Adipose tissue (tissue), 3 donors: Measurements from ENCODE around the gene PXDN. TPM values are rescaled to one million over a fixed set of nuclear protein-coding genes. Genes with fewer than 3 reads are reported as not detected.
"Not testable (repeated sequence)": the region's sequence is repeated elsewhere in the genome, so short reads cannot be mapped to it uniquely, and the experiment has no call there.

Experiments used
- H3K27ac ChIP-seq: one replicate; pipeline ENCODE4 v1.5.1; 2013; ENCODE audit warnings: low read depth, low read length
- WGBS, 3 donors: extraction: QIAGEN DNeasy Blood & Tissue Kit; methylation state at CpG; one replicate each; pipeline ENCODE4 v1.1.7; 2013; 5-methylcytosine and 5-hydroxymethylcytosine counted together
- polyA plus RNA-seq, 3 donors: library from polyadenylated mRNA; stranded (reverse); fragments of 200-250 nt; gene quantifications; one replicate each; pipeline ENCODE4 v1.2.3, GENCODE V29; 2013
- donor health status: healthy with polysubstance abuse.
- donor health status: Bipolar disorder and iron deficiency.
- donor health status: healthy.

Gene PXDN
- polyA plus RNA-seq, 3 donors, result 10.2 to 132 (median 17.7) TPM

- not testable (repeated sequence) for H3K27ac ChIP-seq
- 56 to 68% (median 59%) methylated on average over 3 of the region's 3 CpGs for WGBS, 3 donors
Observed at GRCh38 chr2:1621976-1622375, 122.3 kb downstream of the PXDN start.

GRCh38 chr2:1621501-1621900, 122.8 kb downstream of the PXDN start:
- H3K27ac ChIP-seq, result no peak overlapping the region
- 92 to 95% (median 94%) methylated on average over 13 of the region's 13 CpGs for WGBS, 3 donors

GRCh38 chr2:1621041-1621440, 123.3 kb downstream of the PXDN start:
- H3K27ac ChIP-seq, result no peak overlapping the region
- 71 to 87% (median 87%) methylated on average over 11 of the region's 11 CpGs for WGBS, 3 donors

- 69 to 91% (median 88%) methylated on average over 11 of the region's 11 CpGs for WGBS, 3 donors
- no peak overlapping the region for H3K27ac ChIP-seq
Observed at GRCh38 chr2:1620081-1620480, 124.2 kb downstream of the PXDN start.

- 67 to 86% (median 80%) methylated on average over 9 to 10 of the region's 10 CpGs for WGBS, 3 donors
- no peak overlapping the region for H3K27ac ChIP-seq
Observed at GRCh38 chr2:1619556-1619955, 124.8 kb downstream of the PXDN start.

GRCh38 chr2:1618974-1619373, 125.3 kb downstream of the PXDN start:
- H3K27ac ChIP-seq, result no peak overlapping the region
- 74 to 92% (median 92%) methylated on average over 1 to 3 of the region's 3 CpGs for WGBS, 3 donors

GRCh38 chr2:1618191-1618961, 125.9 kb downstream of the PXDN start:
- no peak overlapping the region for H3K27ac ChIP-seq

GRCh38 chr2:1617425-1618021, 126.8 kb downstream of the PXDN start:
- 76 to 87% (median 83%) methylated on average over 11 of the region's 11 CpGs for WGBS, 3 donors
- no peak overlapping the region for H3K27ac ChIP-seq

More at GRCh38 chr2:1618191-1618961, 125.9 kb downstream of the PXDN start:
- 76 to 92% (median 89%) methylated on average over 20 of the region's 20 CpGs for WGBS, 3 donors

GRCh38 chr2:1614564-1614963, 129.8 kb downstream of the PXDN start:
- H3K27ac ChIP-seq, result no peak overlapping the region
- 57 to 71% (median 67%) methylated on average over 10 of the region's 10 CpGs for WGBS, 3 donors

GRCh38 chr2:1613731-1614354, 130.5 kb downstream of the PXDN start:
- H3K27ac ChIP-seq, result no peak overlapping the region
- WGBS, 3 donors, result 70 to 73% (median 72%) methylated on average over 7 of the region's 7 CpGs

GRCh38 chr2:1613078-1613445, 131.3 kb downstream of the PXDN start:
- WGBS, 3 donors, result 84 to 96% (median 95%) methylated on average over 9 of the region's 9 CpGs
- no peak overlapping the region for H3K27ac ChIP-seq

GRCh38 chr2:1612391-1613077, 131.8 kb downstream of the PXDN start:
- 75 to 91% (median 91%) methylated on average over 6 of the region's 6 CpGs for WGBS, 3 donors
- no peak overlapping the region for H3K27ac ChIP-seq

- 78 to 88% (median 84%) methylated on average over 7 to 8 of the region's 8 CpGs for WGBS, 3 donors
- H3K27ac ChIP-seq, result no peak overlapping the region
Observed at GRCh38 chr2:1611886-1612285, 132.4 kb downstream of the PXDN start.

- 87 to 94% (median 90%) methylated on average over 18 of the region's 18 CpGs for WGBS, 3 donors
- H3K27ac ChIP-seq, result no peak overlapping the region
Observed at GRCh38 chr2:1610096-1610485, 134.2 kb downstream of the PXDN start.

- no peak overlapping the region for H3K27ac ChIP-seq
- WGBS, 3 donors, result 63 to 77% (median 67%) methylated on average over 12 of the region's 12 CpGs
Observed at GRCh38 chr2:1609485-1610095, 134.7 kb downstream of the PXDN start.

- H3K27ac ChIP-seq, result no peak overlapping the region
- 70 to 83% (median 81%) methylated on average over 3 of the region's 3 CpGs for WGBS, 3 donors
Observed at GRCh38 chr2:1609040-1609439, 135.3 kb downstream of the PXDN start.

GRCh38 chr2:1607971-1608688, 136.2 kb downstream of the PXDN start:
- 67 to 79% (median 77%) methylated on average over 11 of the region's 11 CpGs for WGBS, 3 donors
- no peak overlapping the region for H3K27ac ChIP-seq
